Fibroblast of villous mesenchyme (primary cell): ENCODE data around the gene PDZD7. TPM values are rescaled to one million over a fixed set of nuclear protein-coding genes. Genes with fewer than 3 reads are reported as not detected.

ENCODE experiments used
- DNase-seq: peaks from one replicate; pipeline ENCODE4 v3.0.0-alpha.2; 2010; ENCODE audit warnings: low read depth
- H3K4me3 ChIP-seq: 2 replicates; pipeline ENCODE4 v1.5.1; 2011; ENCODE audit warnings: low read depth, mild to moderate bottlenecking, low read length
- total RNA-seq: library from RNA; depleted of rRNA; stranded (reverse); fragments of >200 nt; gene quantifications from 2 replicates; pipeline ENCODE4 v1.2.3, GENCODE V29; 2012
- TF ChIP-seq, protein P1 (sequence below): IDR thresholded peaks from 2 replicates; pipeline ENCODE4 v1.5.1; 2012; ENCODE audit warnings: low read depth, mild to moderate bottlenecking, low read length; ENCODE audit not compliant: insufficient read depth

The PDZD7 gene
- total RNA-seq, 1 donor = 1.7 TPM

- peak overlapping the region; percentile 91 for H3K4me3 ChIP-seq
- TF ChIP-seq, protein P1, sequence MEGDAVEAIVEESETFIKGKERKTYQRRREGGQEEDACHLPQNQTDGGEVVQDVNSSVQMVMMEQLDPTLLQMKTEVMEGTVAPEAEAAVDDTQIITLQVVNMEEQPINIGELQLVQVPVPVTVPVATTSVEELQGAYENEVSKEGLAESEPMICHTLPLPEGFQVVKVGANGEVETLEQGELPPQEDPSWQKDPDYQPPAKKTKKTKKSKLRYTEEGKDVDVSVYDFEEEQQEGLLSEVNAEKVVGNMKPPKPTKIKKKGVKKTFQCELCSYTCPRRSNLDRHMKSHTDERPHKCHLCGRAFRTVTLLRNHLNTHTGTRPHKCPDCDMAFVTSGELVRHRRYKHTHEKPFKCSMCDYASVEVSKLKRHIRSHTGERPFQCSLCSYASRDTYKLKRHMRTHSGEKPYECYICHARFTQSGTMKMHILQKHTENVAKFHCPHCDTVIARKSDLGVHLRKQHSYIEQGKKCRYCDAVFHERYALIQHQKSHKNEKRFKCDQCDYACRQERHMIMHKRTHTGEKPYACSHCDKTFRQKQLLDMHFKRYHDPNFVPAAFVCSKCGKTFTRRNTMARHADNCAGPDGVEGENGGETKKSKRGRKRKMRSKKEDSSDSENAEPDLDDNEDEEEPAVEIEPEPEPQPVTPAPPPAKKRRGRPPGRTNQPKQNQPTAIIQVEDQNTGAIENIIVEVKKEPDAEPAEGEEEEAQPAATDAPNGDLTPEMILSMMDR = no peak
- DNase-seq = no peak
Measured at GRCh38 chr10:101001659-101002035, 29.3 kb downstream of the PDZD7 start.

GRCh38 chr10:101000915-101001658, 29.8 kb downstream of the PDZD7 start:
- peak overlapping the region; percentile 91 for H3K4me3 ChIP-seq
- TF ChIP-seq, protein P1 = no peak
- peak; percentile 94 for DNase-seq

DNA sequence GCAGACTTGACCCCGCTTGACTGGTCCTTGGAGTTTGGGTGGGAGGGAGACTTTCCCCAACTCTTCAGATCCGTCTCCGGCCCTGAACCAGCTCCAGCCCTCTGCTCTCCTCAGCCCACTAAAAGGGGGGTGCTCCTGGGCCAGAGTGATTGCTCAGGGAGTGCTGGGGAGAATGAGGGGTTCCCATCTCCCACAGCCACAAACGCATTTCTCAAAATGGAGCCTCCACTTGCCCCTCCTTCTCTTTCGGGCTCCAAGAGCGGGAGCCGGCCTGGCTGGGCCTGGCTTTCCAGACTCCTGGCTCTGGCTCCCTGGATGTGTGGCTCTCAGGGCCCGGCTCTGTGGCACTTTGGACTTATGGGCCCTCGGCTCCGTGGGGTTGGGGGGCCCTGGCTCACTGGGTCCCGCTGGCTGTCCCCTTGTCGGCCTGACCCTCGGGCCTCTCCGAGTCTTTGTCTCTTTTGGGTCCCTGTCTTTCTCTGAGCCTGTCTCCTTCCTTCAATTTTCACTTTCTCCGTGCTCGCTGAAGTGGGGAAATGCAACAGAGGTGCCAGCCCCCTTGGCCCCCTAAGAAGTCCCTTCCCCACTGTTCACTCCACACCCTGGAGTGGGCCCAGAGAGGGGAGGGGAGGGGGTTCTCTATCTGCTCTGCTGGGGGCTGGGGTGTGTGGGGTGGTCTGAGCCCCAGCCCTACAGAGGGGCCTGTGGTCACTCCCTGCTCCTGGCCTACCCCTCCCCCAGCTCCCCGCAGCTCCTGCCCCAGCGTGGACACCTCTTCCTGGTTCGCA, 30.6 kb downstream of the PDZD7 start:
- peak; percentile 32 for DNase-seq
- TF ChIP-seq, protein P1 = no peak
- peak overlapping the region; percentile 91 for H3K4me3 ChIP-seq

GRCh38 chr10:100999742-101000126, 31.2 kb downstream of the PDZD7 start, which contains the start of gene LZTS2:
Gene LZTS2, plus strand, starts transcription at chr10:100999808. Its CDS starts 2,731 bp downstream, at chr10:101002539.
- H3K4me3 ChIP-seq = peak within 1 kb of the TSS; percentile 91
- DNase-seq = no peak
- TF ChIP-seq, protein P1 = no peak

GRCh38 chr10:100998991-100999741, 31.8 kb downstream of the PDZD7 start:
- TF ChIP-seq, protein P1 = peak; percentile 81
- H3K4me3 ChIP-seq = peak overlapping the region; percentile 91
- peak; percentile 80 for DNase-seq

- TF ChIP-seq, protein P1 = no peak
- DNase-seq = peak; percentile 88
- peak overlapping the region; percentile 91 for H3K4me3 ChIP-seq
Measured at GRCh38 chr10:100998183-100998990, 32.5 kb downstream of the PDZD7 start.
